ENCODE measurements around the gene MED6.

DNA sequence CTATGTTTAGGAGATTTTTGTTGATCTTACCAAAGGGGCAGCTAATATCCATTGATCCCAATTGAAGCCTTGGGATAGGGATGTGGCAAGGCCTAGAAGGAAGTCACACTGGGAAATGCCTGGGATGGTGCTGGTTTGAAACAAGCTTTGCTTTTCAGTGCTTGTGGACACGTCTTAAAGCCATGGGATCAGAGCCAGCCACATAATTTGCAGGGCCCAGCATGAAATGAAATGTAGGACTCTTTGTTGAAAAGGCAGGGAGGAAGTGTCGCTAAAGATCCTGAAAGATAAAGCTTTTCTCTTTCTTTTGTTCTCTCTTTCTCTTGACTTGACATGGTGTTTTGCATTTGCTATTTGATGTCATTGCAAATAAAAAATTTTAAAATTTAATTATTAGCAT lies 46.2 kb upstream of the MED6 start:
- TF ChIP-seq, protein P1, sequence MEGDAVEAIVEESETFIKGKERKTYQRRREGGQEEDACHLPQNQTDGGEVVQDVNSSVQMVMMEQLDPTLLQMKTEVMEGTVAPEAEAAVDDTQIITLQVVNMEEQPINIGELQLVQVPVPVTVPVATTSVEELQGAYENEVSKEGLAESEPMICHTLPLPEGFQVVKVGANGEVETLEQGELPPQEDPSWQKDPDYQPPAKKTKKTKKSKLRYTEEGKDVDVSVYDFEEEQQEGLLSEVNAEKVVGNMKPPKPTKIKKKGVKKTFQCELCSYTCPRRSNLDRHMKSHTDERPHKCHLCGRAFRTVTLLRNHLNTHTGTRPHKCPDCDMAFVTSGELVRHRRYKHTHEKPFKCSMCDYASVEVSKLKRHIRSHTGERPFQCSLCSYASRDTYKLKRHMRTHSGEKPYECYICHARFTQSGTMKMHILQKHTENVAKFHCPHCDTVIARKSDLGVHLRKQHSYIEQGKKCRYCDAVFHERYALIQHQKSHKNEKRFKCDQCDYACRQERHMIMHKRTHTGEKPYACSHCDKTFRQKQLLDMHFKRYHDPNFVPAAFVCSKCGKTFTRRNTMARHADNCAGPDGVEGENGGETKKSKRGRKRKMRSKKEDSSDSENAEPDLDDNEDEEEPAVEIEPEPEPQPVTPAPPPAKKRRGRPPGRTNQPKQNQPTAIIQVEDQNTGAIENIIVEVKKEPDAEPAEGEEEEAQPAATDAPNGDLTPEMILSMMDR (IDR thresholded peaks at IDR 0.05 in 8 of 11, conservative IDR thresholded peaks at IDR 0.05 in 3 of 11), result no peak
- TF ChIP-seq POLR2A (IDR thresholded peaks at IDR 0.05), result no peak

Data from spleen (tissue), 7 donors.